Vagina (tissue), 2 donors: ENCODE data around the gene ARHGAP5. TPM values are rescaled to one million over a fixed set of nuclear protein-coding genes. Genes with fewer than 3 reads are reported as not detected.

Source experiments
- DNase-seq, 2 donors: peaks; one replicate each; pipeline ENCODE4 v3.0.0-alpha.2; 2017; ENCODE audit errors: extremely low spot score in 2 of 2
- H3K27ac ChIP-seq: fragments of 200-600 bp; sonication (generic); one replicate; pipeline ENCODE4 v1.5.1; 2019
- H3K27me3 ChIP-seq: fragments of 200-600 bp; sonication (generic); one replicate; pipeline ENCODE4 v1.5.1; 2019
- H3K36me3 ChIP-seq, 2 donors: fragments of 200-600 bp; sonication (generic); one replicate each; pipeline ENCODE4 v1.5.1; 2017 to 2019
- H3K4me1 ChIP-seq: fragments of 200-600 bp; sonication (generic); one replicate; pipeline ENCODE4 v1.5.1; 2019
- H3K4me3 ChIP-seq, 2 donors: fragments of 200-600 bp; sonication (generic); 1 replicate in 1 of 2; 2 replicates in 1 of 2; pipeline ENCODE4 v1.5.1; 2016 to 2019
- H3K9me3 ChIP-seq: fragments of 200-600 bp; sonication (generic); one replicate; pipeline ENCODE4 v1.5.1; 2019
- POLR2A ChIP-seq, 2 donors: fragments of 450-650 bp; IDR thresholded peaks; one replicate each; pipeline ENCODE4 v1.6.1; 2017; ENCODE audit warnings: antibody characterized with exemption in 2 of 2, mild to moderate bottlenecking in 2 of 2, moderate library complexity in 2 of 2
- POLR2AphosphoS5 ChIP-seq, 2 donors: sonication (generic); formaldehyde crosslinking; IDR thresholded peaks; one replicate each; pipeline ENCODE4 v1.9.0; 2017; ENCODE audit warnings: antibody characterized with exemption in 2 of 2, mild to moderate bottlenecking in 2 of 2, low read depth in 1 of 2; ENCODE audit not compliant: insufficient read depth in 1 of 2
- intact Hi-C: fragments of 100-400 bp; cut with DNase I; formaldehyde crosslinking; loops from one replicate; pipeline ENCODE4 v1.15.1; 2023
- total RNA-seq: library from RNA; depleted of rRNA; stranded (reverse); fragments of >200 nt; gene quantifications from one replicate; pipeline ENCODE4 v1.2.3, GENCODE V29; 2016
- TF ChIP-seq, protein P1 (sequence below), 3 experiments: fragments of 450-650 bp in 2 of 3; fragments of 200-600 bp in 1 of 3; sonication (generic) in 1 of 3; IDR thresholded peaks; one replicate each; pipeline ENCODE4 v1.5.1; 2017 to 2019; ENCODE audit warnings: antibody characterized with exemption in 3 of 3, mild to moderate bottlenecking in 2 of 3, moderate library complexity in 2 of 3

The ARHGAP5 gene
- total RNA-seq, 1 donor from 2014 or later, result 90.6 TPM

DNA sequence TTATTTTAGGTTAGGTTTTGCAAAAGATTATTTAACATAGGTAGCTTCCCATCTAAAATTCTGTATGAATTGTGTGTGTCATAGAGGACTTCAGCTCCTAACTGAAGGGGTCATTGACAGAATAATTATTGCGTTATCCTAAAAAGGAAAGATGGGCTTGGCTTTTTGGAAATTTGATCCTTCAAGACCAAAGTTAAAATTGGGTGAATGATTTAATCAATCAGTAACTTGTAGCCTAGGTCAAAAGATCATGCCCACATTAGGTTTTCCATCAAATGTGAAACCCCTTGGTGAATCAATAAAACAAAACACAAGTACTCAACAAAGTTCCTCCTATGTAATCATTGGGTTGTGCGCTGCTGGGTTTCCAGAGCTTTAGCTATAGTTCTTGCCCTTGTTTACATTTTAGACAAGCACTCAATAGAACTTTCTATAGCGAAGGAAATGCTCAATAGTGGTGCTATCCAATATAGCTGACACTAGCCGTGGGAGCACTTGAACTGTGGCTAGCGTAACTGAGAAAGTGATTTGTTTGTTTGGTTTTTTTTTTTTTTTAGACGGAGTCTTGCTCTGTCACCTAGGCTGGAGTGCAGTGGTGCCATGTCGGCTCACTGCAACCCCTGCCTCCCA lies 37.6 kb upstream of the ARHGAP5 start:
- TF ChIP-seq, protein P1, sequence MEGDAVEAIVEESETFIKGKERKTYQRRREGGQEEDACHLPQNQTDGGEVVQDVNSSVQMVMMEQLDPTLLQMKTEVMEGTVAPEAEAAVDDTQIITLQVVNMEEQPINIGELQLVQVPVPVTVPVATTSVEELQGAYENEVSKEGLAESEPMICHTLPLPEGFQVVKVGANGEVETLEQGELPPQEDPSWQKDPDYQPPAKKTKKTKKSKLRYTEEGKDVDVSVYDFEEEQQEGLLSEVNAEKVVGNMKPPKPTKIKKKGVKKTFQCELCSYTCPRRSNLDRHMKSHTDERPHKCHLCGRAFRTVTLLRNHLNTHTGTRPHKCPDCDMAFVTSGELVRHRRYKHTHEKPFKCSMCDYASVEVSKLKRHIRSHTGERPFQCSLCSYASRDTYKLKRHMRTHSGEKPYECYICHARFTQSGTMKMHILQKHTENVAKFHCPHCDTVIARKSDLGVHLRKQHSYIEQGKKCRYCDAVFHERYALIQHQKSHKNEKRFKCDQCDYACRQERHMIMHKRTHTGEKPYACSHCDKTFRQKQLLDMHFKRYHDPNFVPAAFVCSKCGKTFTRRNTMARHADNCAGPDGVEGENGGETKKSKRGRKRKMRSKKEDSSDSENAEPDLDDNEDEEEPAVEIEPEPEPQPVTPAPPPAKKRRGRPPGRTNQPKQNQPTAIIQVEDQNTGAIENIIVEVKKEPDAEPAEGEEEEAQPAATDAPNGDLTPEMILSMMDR (IDR thresholded peaks at IDR 0.05), result no peak
- TF ChIP-seq POLR2A (IDR thresholded peaks at IDR 0.05) (no peak), POLR2AphosphoS5 (IDR thresholded peaks at IDR 0.05; ENCODE audit: insufficient read depth in 1 of 2, low read depth in 1 of 2) (no peak)
- no peak overlapping the region for H3K27ac ChIP-seq
- intact Hi-C loops, result no loop called here

DNA sequence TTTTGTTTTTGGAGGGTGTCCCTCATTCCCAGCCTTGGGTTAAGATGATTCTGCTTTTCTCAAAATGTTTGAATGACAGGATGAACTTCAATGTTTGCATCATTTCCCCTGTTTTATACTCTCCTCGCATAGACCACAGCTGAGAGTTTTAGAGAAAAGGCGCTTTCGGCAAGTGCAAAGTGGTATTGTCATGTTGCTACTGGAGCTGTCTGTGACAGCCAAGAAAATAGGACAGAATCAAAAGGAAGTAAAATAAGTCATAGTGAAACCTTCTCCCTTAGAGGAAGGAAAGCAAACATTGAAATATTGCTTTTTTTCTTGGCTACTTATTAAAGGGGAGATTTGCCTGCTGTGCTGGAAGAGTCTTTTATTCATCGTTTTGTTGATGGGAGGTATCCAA lies 33.5 kb upstream of the ARHGAP5 start:
- Histone ChIP-seq H3K27ac (no peak overlapping the region), H3K27me3 (no peaks in the 10 kb centered on the region), H3K4me1 (no peaks in the 10 kb centered on the region), H3K9me3 (no peaks in the 10 kb centered on the region), H3K4me3 (no peak overlapping the region), H3K36me3 (no peaks in the 10 kb centered on the region)
- intact Hi-C loops, result no loop called here
- no peak for DNase-seq
- TF ChIP-seq POLR2AphosphoS5 (IDR thresholded peaks at IDR 0.05; ENCODE audit: insufficient read depth in 1 of 2, low read depth in 1 of 2) (no peak), POLR2A (IDR thresholded peaks at IDR 0.05) (no peak)
- TF ChIP-seq, protein P1 (IDR thresholded peaks at IDR 0.05), result no peak

More for the DNA sequence above, 37.6 kb upstream of the ARHGAP5 start:
- Histone ChIP-seq H3K27me3 (no peaks in the 10 kb centered on the region), H3K36me3 (no peaks in the 10 kb centered on the region), H3K4me3 (no peak overlapping the region), H3K9me3 (no peaks in the 10 kb centered on the region), H3K4me1 (no peaks in the 10 kb centered on the region)
- DNase-seq, result no peak

DNA sequence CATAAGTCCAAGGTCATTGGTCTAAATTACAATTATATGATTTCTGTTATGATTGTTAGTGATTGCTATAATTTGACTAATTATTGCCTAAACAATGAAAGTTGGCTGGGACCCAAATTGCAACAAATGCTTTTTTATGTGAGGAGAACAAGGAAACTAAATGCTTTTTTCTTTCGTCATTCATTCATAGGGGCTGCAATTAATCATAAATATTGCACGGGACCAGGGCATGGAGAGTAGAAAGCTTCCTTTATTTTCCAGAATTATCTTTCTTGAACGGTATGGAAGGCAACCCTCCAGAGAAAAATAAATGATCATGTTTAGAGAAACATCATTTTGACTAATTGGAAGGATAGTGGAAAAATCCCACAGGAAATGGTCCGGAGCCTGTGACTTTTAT lies 32.6 kb upstream of the ARHGAP5 start:
- H3K4me1 ChIP-seq, result no peaks in the 10 kb centered on the region
- no peak for TF ChIP-seq POLR2AphosphoS5 (IDR thresholded peaks at IDR 0.05; ENCODE audit: insufficient read depth in 1 of 2, low read depth in 1 of 2)
- TF ChIP-seq, protein P1 (IDR thresholded peaks at IDR 0.05), result no peak
- no peak for TF ChIP-seq POLR2A (IDR thresholded peaks at IDR 0.05)
- no peaks in the 10 kb centered on the region for H3K27me3 ChIP-seq
- no peaks in the 10 kb centered on the region for H3K36me3 ChIP-seq
- intact Hi-C loops, result no loop called here
- no peak for DNase-seq
- no peak overlapping the region for H3K4me3 ChIP-seq
- no peaks in the 10 kb centered on the region for H3K9me3 ChIP-seq
- H3K27ac ChIP-seq, result no peak overlapping the region

DNA sequence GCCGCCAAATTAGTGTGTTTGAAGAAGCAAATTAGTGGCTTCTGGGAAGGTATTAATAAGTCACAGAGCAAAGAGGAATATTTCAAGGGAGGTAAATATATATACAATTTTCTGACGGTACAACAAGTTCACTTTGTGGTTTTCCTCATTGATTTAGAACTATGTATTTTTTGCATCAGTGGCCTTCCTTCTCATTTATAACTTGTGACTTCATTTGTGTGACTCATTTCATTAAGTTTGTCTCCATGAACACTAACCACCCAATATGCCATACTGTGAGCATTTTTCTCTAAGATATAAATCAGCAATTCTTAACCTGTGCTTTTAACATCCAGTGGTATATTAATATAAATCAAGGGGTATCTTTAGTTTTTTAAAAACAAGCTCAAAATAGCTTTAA lies 29.3 kb upstream of the ARHGAP5 start:
- Histone ChIP-seq H3K27me3 (no peaks in the 10 kb centered on the region), H3K4me3 (no peak overlapping the region), H3K4me1 (no peaks in the 10 kb centered on the region), H3K9me3 (no peaks in the 10 kb centered on the region), H3K36me3 (no peaks in the 10 kb centered on the region), H3K27ac (no peak overlapping the region)
- DNase-seq, result no peak
- no peak for TF ChIP-seq POLR2A (IDR thresholded peaks at IDR 0.05)
- intact Hi-C loops, result no loop called here

DNA sequence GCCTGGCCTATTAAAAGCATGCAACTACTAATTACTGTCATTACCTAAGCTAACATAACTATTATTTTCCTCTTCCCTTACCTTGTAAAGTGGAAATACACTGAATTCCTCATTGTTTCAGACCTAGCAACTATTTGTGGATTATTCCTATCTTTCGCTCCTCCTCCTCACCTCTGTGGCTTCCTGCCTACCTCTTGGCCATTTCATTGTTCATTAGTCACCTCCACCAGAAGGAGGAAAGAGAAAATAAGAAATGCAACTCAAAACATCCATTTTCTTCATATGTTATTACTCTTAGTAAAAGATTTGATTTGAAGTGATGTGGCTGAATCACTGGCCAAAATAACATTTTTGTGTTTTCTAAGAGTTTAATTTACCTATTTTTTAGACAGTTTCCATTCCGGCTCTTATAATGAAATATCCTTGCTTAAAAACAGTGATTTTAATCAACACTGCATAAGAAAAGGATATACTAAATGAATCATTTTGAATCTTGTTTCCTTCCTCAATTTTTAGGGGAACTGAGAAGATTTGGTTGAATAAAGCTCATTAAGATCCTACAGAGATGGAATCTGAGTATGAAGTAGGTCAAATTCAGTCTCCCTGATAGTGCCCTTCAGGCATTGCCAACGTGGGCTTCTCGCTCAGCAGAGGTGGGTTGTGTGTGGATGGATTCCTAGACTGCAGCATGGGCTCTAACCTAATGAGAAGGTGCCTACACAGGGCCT lies 27.6 kb upstream of the ARHGAP5 start:
- no peaks in the 10 kb centered on the region for H3K27me3 ChIP-seq
- DNase-seq, result no peak
- TF ChIP-seq POLR2AphosphoS5 (IDR thresholded peaks at IDR 0.05; ENCODE audit: insufficient read depth in 1 of 2, low read depth in 1 of 2), result no peak
- TF ChIP-seq POLR2A (IDR thresholded peaks at IDR 0.05), result no peak
- TF ChIP-seq, protein P1 (IDR thresholded peaks at IDR 0.05), result no peak
- no peaks in the 10 kb centered on the region for H3K36me3 ChIP-seq
- no peaks in the 10 kb centered on the region for H3K9me3 ChIP-seq
- H3K4me3 ChIP-seq, result no peak overlapping the region
- intact Hi-C loops, result no loop called here
- H3K4me1 ChIP-seq, result no peaks in the 10 kb centered on the region
- no peak overlapping the region for H3K27ac ChIP-seq
